Breast epithelium (tissue), 3 donors: ENCODE measurements around the gene RRP1.

ENCODE experiments used
- POLR2A ChIP-seq: fragments of 450-650 bp; IDR thresholded peaks from one replicate; pipeline ENCODE4 v1.6.1; 2016; ENCODE audit warnings: antibody characterized with exemption, mild to moderate bottlenecking, moderate library complexity
- POLR2AphosphoS5 ChIP-seq, 3 donors: sonication (generic); formaldehyde crosslinking; IDR thresholded peaks; one replicate each; pipeline ENCODE4 v1.6.1; 2017; ENCODE audit warnings: antibody characterized with exemption in 3 of 3
- TF ChIP-seq, protein P1 (sequence below), 3 donors: fragments of 450-650 bp; IDR thresholded peaks; one replicate each; pipeline ENCODE4 v1.5.1; 2016 to 2017; ENCODE audit warnings: antibody characterized with exemption in 3 of 3, mild to moderate bottlenecking in 3 of 3, moderate library complexity in 3 of 3

DNA sequence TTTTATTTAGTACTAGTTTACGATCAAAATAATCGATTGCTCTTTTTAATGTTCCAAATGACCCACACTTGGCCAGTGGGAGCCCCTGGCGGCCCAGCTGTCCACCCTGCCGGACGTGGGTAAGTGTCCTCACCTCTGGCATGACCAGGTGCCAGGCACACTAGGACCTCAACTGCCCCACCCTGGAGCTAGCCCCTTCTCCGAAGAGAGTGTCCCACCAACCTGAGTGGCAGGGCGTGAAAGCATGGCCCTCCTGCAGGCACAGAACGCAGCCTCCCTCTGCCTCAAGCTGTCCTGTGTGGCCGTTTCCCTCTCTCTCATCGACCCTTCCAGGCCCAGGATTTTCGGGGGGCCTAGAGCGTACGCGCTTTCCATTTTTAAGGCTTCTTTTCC, 42.8 kb downstream of the RRP1 start:
- TF ChIP-seq, protein P1, sequence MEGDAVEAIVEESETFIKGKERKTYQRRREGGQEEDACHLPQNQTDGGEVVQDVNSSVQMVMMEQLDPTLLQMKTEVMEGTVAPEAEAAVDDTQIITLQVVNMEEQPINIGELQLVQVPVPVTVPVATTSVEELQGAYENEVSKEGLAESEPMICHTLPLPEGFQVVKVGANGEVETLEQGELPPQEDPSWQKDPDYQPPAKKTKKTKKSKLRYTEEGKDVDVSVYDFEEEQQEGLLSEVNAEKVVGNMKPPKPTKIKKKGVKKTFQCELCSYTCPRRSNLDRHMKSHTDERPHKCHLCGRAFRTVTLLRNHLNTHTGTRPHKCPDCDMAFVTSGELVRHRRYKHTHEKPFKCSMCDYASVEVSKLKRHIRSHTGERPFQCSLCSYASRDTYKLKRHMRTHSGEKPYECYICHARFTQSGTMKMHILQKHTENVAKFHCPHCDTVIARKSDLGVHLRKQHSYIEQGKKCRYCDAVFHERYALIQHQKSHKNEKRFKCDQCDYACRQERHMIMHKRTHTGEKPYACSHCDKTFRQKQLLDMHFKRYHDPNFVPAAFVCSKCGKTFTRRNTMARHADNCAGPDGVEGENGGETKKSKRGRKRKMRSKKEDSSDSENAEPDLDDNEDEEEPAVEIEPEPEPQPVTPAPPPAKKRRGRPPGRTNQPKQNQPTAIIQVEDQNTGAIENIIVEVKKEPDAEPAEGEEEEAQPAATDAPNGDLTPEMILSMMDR (IDR thresholded peaks at IDR 0.05): no peak
- TF ChIP-seq POLR2A: no peak
- TF ChIP-seq POLR2AphosphoS5 (IDR thresholded peaks at IDR 0.05): no peak
